Activated B cell treated with CpG ODN at 0.5 μM for 24 hours (primary cell): ENCODE data around the gene NAA40. TPM values are rescaled to one million over a fixed set of nuclear protein-coding genes. Genes with fewer than 3 reads are reported as not detected.

Experiments used
- ATAC-seq: fragments of 200-7000 bp; cut with Tn5 transposase; one replicate; pipeline ENCODE4 v1.10.0; 2021; ENCODE audit warnings: low read depth, mild to moderate bottlenecking, moderate library complexity
- CTCF ChIA-PET: fragments of 350-600 bp; sonication (Branson Sonifier 250); formaldehyde crosslinking; loops from one replicate; lab custom pipeline; 2021; ENCODE audit warnings: antibody characterized with exemption; lab: Charles Lee
- POLR2A ChIA-PET: fragments of 350-600 bp; sonication (Branson Sonifier 250); formaldehyde crosslinking; loops from one replicate; lab custom pipeline; 2021; ENCODE audit warnings: antibody characterized with exemption; lab: Charles Lee
- DNase-seq: peaks from one replicate; pipeline ENCODE4 v3.0.0; 2022
- H3K27ac Mint-ChIP-seq: one replicate; pipeline ENCODE4 v1.8.0; 2020; ENCODE audit warnings: mixed read lengths
- H3K27me3 Mint-ChIP-seq: one replicate; pipeline ENCODE4 v1.8.0; 2021; ENCODE audit warnings: mixed read lengths
- H3K36me3 Mint-ChIP-seq: one replicate; pipeline ENCODE4 v1.8.0; 2021; ENCODE audit warnings: low read depth, mixed read lengths
- H3K4me1 Mint-ChIP-seq: one replicate; pipeline ENCODE4 v1.8.0; 2021; ENCODE audit warnings: mixed read lengths
- H3K4me3 Mint-ChIP-seq: one replicate; pipeline ENCODE4 v1.8.0; 2020; ENCODE audit warnings: mild to moderate bottlenecking, mixed read lengths
- H3K9me3 Mint-ChIP-seq: one replicate; pipeline ENCODE4 v1.8.0; 2020; ENCODE audit warnings: mixed read lengths
- CTCF ChIP-seq: fragments of 200-600 bp; IDR thresholded peaks from one replicate; pipeline ENCODE4 v1.8.0; 2022; ENCODE audit warnings: antibody characterized with exemption, mild to moderate bottlenecking
- intact Hi-C: fragments of 100-400 bp; cut with micrococcal nuclease; formaldehyde crosslinking; loops from one replicate; pipeline ENCODE4 v1.15.1; 2024
- total RNA-seq: library from RNA; stranded (reverse); gene quantifications from 2 replicates; pipeline ENCODE4 v1.2.3, GENCODE V29; 2022

NAA40 gene
- total RNA-seq, 1 donor from 2014 or later: 28.6 TPM

GRCh38 chr11:63908631-63909401 lies 30.0 kb upstream of the NAA40 start:
- ChIA-PET CTCF (no interaction called here), POLR2A (no interaction called here)
- peaks cover 54% of the 10 kb centered on the region for H3K36me3 Mint-ChIP-seq
- no peak overlapping the region for H3K4me3 Mint-ChIP-seq
- no peaks in the 10 kb centered on the region for H3K4me1 Mint-ChIP-seq
- no peaks in the 10 kb centered on the region for H3K9me3 Mint-ChIP-seq
- H3K27me3 Mint-ChIP-seq: no peaks in the 10 kb centered on the region
- ATAC-seq (no peak), DNase-seq (no peak)
- no peak overlapping the region for H3K27ac Mint-ChIP-seq
- intact Hi-C loops: no loop called here
- TF ChIP-seq CTCF: no peak

GRCh38 chr11:63909591-63910506 lies 29.0 kb upstream of the NAA40 start:
- no peak for DNase-seq
- H3K4me1 Mint-ChIP-seq: no peaks in the 10 kb centered on the region
- ATAC-seq: no peak
- ChIA-PET CTCF (no interaction called here), POLR2A (interaction anchor here (0.6 kb wide), 1 partner anchor 1087 kb away, joined by 3 read pairs; no protein-coding TSS in a partner anchor)
- no peak overlapping the region for H3K27ac Mint-ChIP-seq
- no peak overlapping the region for H3K4me3 Mint-ChIP-seq
- H3K27me3 Mint-ChIP-seq: no peaks in the 10 kb centered on the region
- no peak for TF ChIP-seq CTCF
- intact Hi-C loops: no loop called here
- H3K9me3 Mint-ChIP-seq: no peaks in the 10 kb centered on the region
- H3K36me3 Mint-ChIP-seq: peaks cover 43% of the 10 kb centered on the region

- Mint-ChIP-seq H3K9me3 (no peaks in the 10 kb centered on the region), H3K4me3 (no peak overlapping the region), H3K27ac (no peak overlapping the region), H3K36me3 (peaks cover 35% of the 10 kb centered on the region), H3K27me3 (peaks cover 2% of the 10 kb centered on the region), H3K4me1 (no peaks in the 10 kb centered on the region)
- intact Hi-C loops: no loop called here
- TF ChIP-seq CTCF: no peak
- no peak for DNase-seq
- POLR2A ChIA-PET: no interaction called here
- CTCF ChIA-PET: interaction anchor here (1.2 kb wide), 1 partner anchor 10 kb away, joined by 3 read pairs; no protein-coding TSS in a partner anchor
- no peak for ATAC-seq
Measured at GRCh38 chr11:63910675-63911074, 28.1 kb upstream of the NAA40 start.

- H3K4me3 Mint-ChIP-seq: no peak overlapping the region
- POLR2A ChIA-PET: no interaction called here
- no peak overlapping the region for H3K27ac Mint-ChIP-seq
- intact Hi-C loops: no loop called here
- peaks cover 29% of the 10 kb centered on the region for H3K36me3 Mint-ChIP-seq
- CTCF ChIA-PET: interaction anchor here (1.2 kb wide), 1 partner anchor 9 kb away, joined by 3 read pairs; no protein-coding TSS in a partner anchor
- ATAC-seq (no peak), DNase-seq (no peak)
- no peaks in the 10 kb centered on the region for H3K9me3 Mint-ChIP-seq
- peaks cover 3% of the 10 kb centered on the region for H3K4me1 Mint-ChIP-seq
- no peak for TF ChIP-seq CTCF
- H3K27me3 Mint-ChIP-seq: peaks cover 2% of the 10 kb centered on the region
Measured at GRCh38 chr11:63911440-63911839, 27.4 kb upstream of the NAA40 start.

- no peak for TF ChIP-seq CTCF
- ChIA-PET CTCF (no interaction called here), POLR2A (no interaction called here)
- H3K4me1 Mint-ChIP-seq: peaks cover 3% of the 10 kb centered on the region
- ATAC-seq (no peak), DNase-seq (no peak)
- H3K4me3 Mint-ChIP-seq: no peak overlapping the region
- H3K36me3 Mint-ChIP-seq: peaks cover 25% of the 10 kb centered on the region
- H3K27me3 Mint-ChIP-seq: peaks cover 2% of the 10 kb centered on the region
- no peak overlapping the region for H3K27ac Mint-ChIP-seq
- no peaks in the 10 kb centered on the region for H3K9me3 Mint-ChIP-seq
- intact Hi-C loops: no loop called here
Measured at GRCh38 chr11:63911876-63912275, 26.9 kb upstream of the NAA40 start.
